Transverse colon (tissue), 4 donors: ENCODE data around the gene BAX. TPM values are rescaled to one million over a fixed set of nuclear protein-coding genes. Genes with fewer than 3 reads are reported as not detected.
A peak's percentile ranks its signal among the peaks of the same experiment; 100 is the strongest.

Experiments
- DNase-seq: peaks from one replicate; pipeline ENCODE4 v3.0.0-alpha.2; 2019
- H3K27ac ChIP-seq, 4 donors: fragments of 200-600 bp; sonication (generic); 2 replicates each; pipeline ENCODE4 v1.5.1; 2016 to 2018; ENCODE audit warnings: inconsistent platforms in 4 of 4
- H3K27me3 ChIP-seq: fragments of 200-600 bp; sonication (generic); 2 replicates; pipeline ENCODE4 v1.5.1; 2017; ENCODE audit warnings: inconsistent platforms
- H3K36me3 ChIP-seq, 4 donors: fragments of 200-600 bp; sonication (generic); 2 replicates each; pipeline ENCODE4 v1.5.1; 2017 to 2019; ENCODE audit warnings: inconsistent platforms in 4 of 4
- H3K4me1 ChIP-seq, 4 donors: fragments of 200-600 bp; sonication (generic); 2 replicates each; pipeline ENCODE4 v1.5.1; 2017 to 2020; ENCODE audit warnings: inconsistent platforms in 4 of 4
- H3K4me3 ChIP-seq, 4 donors: fragments of 200-600 bp; sonication (generic); 1 replicate in 1 of 4; 2 replicates in 3 of 4; pipeline versions ENCODE4 v1.5.1 to v1.6.1; 2017 to 2019; ENCODE audit warnings: inconsistent platforms in 4 of 4
- H3K9me3 ChIP-seq, 2 donors: fragments of 200-600 bp; sonication (generic); 2 replicates each; pipeline ENCODE4 v1.5.1; 2017 to 2019; ENCODE audit warnings: inconsistent platforms in 2 of 2
- CTCF ChIP-seq, 5 experiments: fragments of 200-600 bp in 3 of 5; fragments of 450-650 bp in 2 of 5; sonication (generic) in 3 of 5; IDR thresholded peaks; 1 replicate in 2 of 5; 2 replicates in 3 of 5; pipeline ENCODE4 v1.5.1; 2016 to 2017; ENCODE audit warnings: antibody characterized with exemption in 5 of 5, inconsistent platforms in 3 of 5, mild to moderate bottlenecking in 2 of 5, moderate library complexity in 1 of 5
- EP300 ChIP-seq: sonication (generic); formaldehyde crosslinking; IDR thresholded peaks from one replicate; pipeline ENCODE4 v1.6.1; 2017; ENCODE audit warnings: antibody characterized with exemption, low read depth
- POLR2A ChIP-seq: fragments of 450-650 bp; IDR thresholded peaks from one replicate; pipeline ENCODE4 v1.6.1; 2016; ENCODE audit warnings: antibody characterized with exemption, mild to moderate bottlenecking, moderate library complexity
- POLR2AphosphoS5 ChIP-seq, 3 donors: sonication (generic); formaldehyde crosslinking; IDR thresholded peaks; one replicate each; pipeline ENCODE4 v1.6.1; 2016; ENCODE audit warnings: antibody characterized with exemption in 3 of 3
- WGBS, 2 donors: methylation state at CpG; one replicate each; pipeline ENCODE4 v1.1.5; 2018; ENCODE audit warnings: low coverage in 1 of 2; 5-methylcytosine and 5-hydroxymethylcytosine counted together
- in situ Hi-C, 4 donors: fragments of 200-750 bp; cut with MboI; loops; one replicate each; pipeline versions ENCODE4 v1.15.0 to v1.15.1; 2017; ENCODE audit warnings: low sequenced_read_pairs in 3 of 4, low pct_ligation_motif_present in 1 of 4, low pct_unique_long_range_greater_than_20kb in 1 of 4
- intact Hi-C: fragments of 100-400 bp; cut with DNase I; formaldehyde crosslinking; loops from one replicate; pipeline ENCODE4 v1.15.1; 2023; ENCODE audit warnings: low total_unique reads
- total RNA-seq, 4 donors: library from RNA; depleted of rRNA; stranded (reverse); fragments of >200 nt; gene quantifications; one replicate each; pipeline ENCODE4 v1.1.0, GENCODE V29; 2016

Gene BAX
- total RNA-seq, 4 donors from 2014 or later = 74.5 to 152 (median 112) TPM

GRCh38 chr19:48950830-48951519, 3.7 kb upstream of the BAX start:
- H3K9me3 ChIP-seq = no peaks in the 10 kb centered on the region
- DNase-seq = no peak
- in situ Hi-C loops = loop anchor here in 2 of 4 donors (10.0 to 25.0 kb wide), 2 partner anchors 76 to 89 kb away; partner anchors contain the start of genes PPP1R15A (in 2 of the 2) and PLEKHA4 (in 1 of the 2)
- no peak overlapping the region for H3K27ac ChIP-seq
- no peak for TF ChIP-seq EP300
- WGBS, 2 donors = 37 to 55% methylated on average over 5 to 9 of the region's 9 CpGs
- H3K27me3 ChIP-seq = no peaks in the 10 kb centered on the region
- intact Hi-C loops = no loop called here
- peaks cover 6 to 15% (median 10%) of the 10 kb centered on the region in 4 donors for H3K4me1 ChIP-seq
- H3K4me3 ChIP-seq = no peak overlapping the region
- no peaks in the 10 kb centered on the region for H3K36me3 ChIP-seq

GRCh38 chr19:48953141-48953540, 1.5 kb upstream of the BAX start:
- Histone ChIP-seq H3K27ac (no peak overlapping the region), H3K9me3 (no peaks in the 10 kb centered on the region), H3K4me1 (peaks cover 7 to 17% (median 14%) of the 10 kb centered on the region in 4 donors), H3K27me3 (no peaks in the 10 kb centered on the region), H3K36me3 (no peaks in the 10 kb centered on the region), H3K4me3 (no peak overlapping the region)
- no peak for TF ChIP-seq EP300
- no peak for TF ChIP-seq POLR2A
- no peak for TF ChIP-seq POLR2AphosphoS5 (IDR thresholded peaks at IDR 0.05)
- TF ChIP-seq CTCF (IDR thresholded peaks at IDR 0.05) = no peak
- 83 to 100% methylated on average over 1 to 4 of the region's 4 CpGs for WGBS, 2 donors
- no peak for DNase-seq
- in situ Hi-C loops = loop anchor here in 2 of 4 donors (10.0 to 25.0 kb wide), 2 partner anchors 78 to 91 kb away; partner anchors contain the start of genes PPP1R15A (in 2 of the 2) and PLEKHA4 (in 1 of the 2)
- intact Hi-C loops = no loop called here

- Histone ChIP-seq H3K36me3 (no peaks in the 10 kb centered on the region), H3K27me3 (no peaks in the 10 kb centered on the region), H3K27ac (peak overlapping the region; percentile 87 to 93 (median 90)), H3K4me3 (peak overlapping the region in 3 of 4 donors; percentile 76 to 99 (median 91)), H3K4me1 (peaks cover 7 to 17% (median 14%) of the 10 kb centered on the region in 4 donors), H3K9me3 (no peaks in the 10 kb centered on the region)
- no peak for DNase-seq
- 36 to 52% methylated on average over 6 to 11 of the region's 11 CpGs for WGBS, 2 donors
- TF ChIP-seq CTCF (IDR thresholded peaks at IDR 0.05) (no peak), POLR2A (no peak), POLR2AphosphoS5 (IDR thresholded peaks at IDR 0.05) (no peak), EP300 (no peak)
- in situ Hi-C loops = loop anchor here in 2 of 4 donors (10.0 to 25.0 kb wide), 2 partner anchors 79 to 92 kb away; partner anchors contain the start of genes PPP1R15A (in 2 of the 2) and PLEKHA4 (in 1 of the 2)
- intact Hi-C loops = no loop called here
Measured at GRCh38 chr19:48953990-48954594, 583 bp upstream of the BAX start.

GRCh38 chr19:48955308-48955958, 758 bp downstream of the BAX start:
- Histone ChIP-seq H3K4me3 (peak overlapping the region; percentile 76 to 99 (median 94)), H3K4me1 (peaks cover 12 to 22% (median 20%) of the 10 kb centered on the region in 4 donors), H3K9me3 (no peaks in the 10 kb centered on the region), H3K36me3 (no peaks in the 10 kb centered on the region), H3K27me3 (no peaks in the 10 kb centered on the region), H3K27ac (peak overlapping the region; percentile 87 to 93 (median 90))
- DNase-seq = no peak
- intact Hi-C loops (no loop called here), in situ Hi-C loops (loop anchor here in 2 of 4 donors (10.0 to 25.0 kb wide), 2 partner anchors 81 to 93 kb away; partner anchors contain the start of genes PPP1R15A (in 2 of the 2) and PLEKHA4 (in 1 of the 2))
- TF ChIP-seq POLR2AphosphoS5 (IDR thresholded peaks at IDR 0.05) (no peak), CTCF (IDR thresholded peaks at IDR 0.05) (no peak), POLR2A (no peak), EP300 (no peak)
- WGBS, 2 donors = 8 to 60% methylated on average over 2 to 16 of the region's 16 CpGs
